NCI-H460 (cell line): ENCODE data around the gene FAM90A26. TPM values are rescaled to one million over a fixed set of nuclear protein-coding genes. Genes with fewer than 3 reads are reported as not detected.
"Not testable (repeated sequence)": the region's sequence is repeated elsewhere in the genome, so short reads cannot be mapped to it uniquely, and the experiment has no call there.

ENCODE experiments used
- DNase-seq: peaks from one replicate; pipeline ENCODE4 v3.0.0-alpha.2; 2016; ENCODE audit warnings: low read depth; ENCODE audit errors: extremely low read depth
- total RNA-seq: library from RNA; depleted of rRNA; stranded (reverse); fragments of >200 nt; shearing (Covaris generic); gene quantifications from 2 replicates; pipeline ENCODE4 v1.2.3, GENCODE V29; 2014; rRNA removed

The FAM90A26 gene
- total RNA-seq, 1 experiment from 2014 or later, result not detected

GRCh38 chr4:9155101-9155886 lies 14.9 kb upstream of the FAM90A26 start:
- DNase-seq, result not testable (repeated sequence)

DNA sequence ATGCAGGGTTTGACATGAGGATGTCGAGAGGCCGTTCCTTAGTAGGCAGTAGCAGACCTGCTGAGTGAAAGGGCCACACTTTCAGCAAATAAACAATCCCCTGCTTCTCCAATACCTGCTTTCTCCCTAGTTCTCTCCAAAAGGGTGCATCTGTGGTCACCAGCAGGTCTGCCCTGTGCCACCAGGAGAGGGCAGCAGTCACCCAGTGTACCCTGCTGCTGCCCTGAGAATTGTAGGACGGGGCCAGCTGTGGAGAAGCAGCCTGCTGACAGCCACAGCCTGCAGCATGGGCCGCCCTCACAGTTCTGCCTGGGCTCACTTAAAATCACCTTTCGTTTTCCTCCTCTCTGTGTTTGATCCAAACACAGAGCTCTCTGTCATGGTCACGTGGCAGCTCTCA lies 11.8 kb upstream of the FAM90A26 start:
- DNase-seq, result not testable (repeated sequence)

DNA sequence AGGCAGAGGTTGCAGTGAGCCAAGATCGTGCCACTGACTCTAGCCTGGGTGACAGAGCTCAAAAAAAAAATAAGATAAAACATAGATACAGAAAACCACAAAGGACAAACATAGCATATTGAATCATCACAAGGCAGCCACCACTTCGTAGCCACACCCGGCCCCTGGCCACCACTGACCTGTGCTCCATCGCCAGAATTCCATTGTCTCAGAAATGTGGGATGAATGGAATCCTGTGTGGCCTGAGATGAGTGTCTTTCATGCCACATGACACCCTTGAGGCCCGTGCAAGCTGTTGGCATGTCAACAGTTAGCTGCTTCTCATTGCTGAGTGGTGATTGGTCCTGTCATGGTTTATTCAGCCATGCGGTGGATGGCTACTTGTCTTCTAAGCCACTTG lies 10.2 kb upstream of the FAM90A26 start:
- not testable (repeated sequence) for DNase-seq

DNA sequence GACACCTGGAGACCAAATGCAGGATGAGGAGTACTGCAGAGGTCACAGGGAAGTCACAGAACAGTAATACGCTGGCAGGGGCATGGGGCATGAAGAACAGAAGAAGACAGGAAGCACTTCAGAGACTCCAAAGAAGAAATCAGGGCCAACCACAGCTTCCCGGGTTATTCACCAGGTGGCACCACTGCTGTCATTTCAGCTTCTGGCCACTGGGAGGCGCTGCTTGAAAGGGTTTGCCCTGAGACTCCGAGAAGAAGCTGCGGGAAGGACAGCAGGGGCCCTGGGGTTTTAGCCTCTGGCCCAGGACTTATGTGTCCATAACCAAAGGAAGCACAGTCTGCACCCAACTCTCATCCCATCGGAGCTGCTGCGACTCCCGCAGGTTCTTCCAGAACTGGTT lies 4.2 kb upstream of the FAM90A26 start:
- not testable (repeated sequence) for DNase-seq

- not testable (repeated sequence) for DNase-seq
These were observed 40.1 kb downstream of the FAM90A26 start, which contains the start of gene USP17L10 for GRCh38 chr4:9210357-9210756. TSS of gene USP17L10 (plus strand) at chr4:9210657. CDS start at chr4:9210657, 0 bp downstream.

DNA sequence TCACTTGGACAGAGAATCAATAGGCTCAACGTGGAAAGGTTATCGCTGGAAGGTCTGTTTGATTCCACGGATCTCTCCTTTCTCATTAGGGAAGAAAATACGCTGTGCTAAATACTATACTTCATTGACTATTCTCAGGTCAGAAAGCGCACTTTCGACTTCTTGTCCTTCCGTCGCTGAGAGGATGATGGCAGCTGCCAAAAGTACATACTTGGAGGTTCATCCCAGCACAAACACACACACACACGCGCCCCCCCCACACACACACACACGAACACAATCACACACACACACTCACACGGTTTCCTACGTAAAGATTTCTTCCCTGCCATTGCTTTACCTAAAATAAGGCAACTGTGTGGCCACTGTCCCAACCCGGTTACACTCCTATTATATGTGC lies 44.5 kb downstream of the FAM90A26 start:
- DNase-seq, result not testable (repeated sequence)

DNA sequence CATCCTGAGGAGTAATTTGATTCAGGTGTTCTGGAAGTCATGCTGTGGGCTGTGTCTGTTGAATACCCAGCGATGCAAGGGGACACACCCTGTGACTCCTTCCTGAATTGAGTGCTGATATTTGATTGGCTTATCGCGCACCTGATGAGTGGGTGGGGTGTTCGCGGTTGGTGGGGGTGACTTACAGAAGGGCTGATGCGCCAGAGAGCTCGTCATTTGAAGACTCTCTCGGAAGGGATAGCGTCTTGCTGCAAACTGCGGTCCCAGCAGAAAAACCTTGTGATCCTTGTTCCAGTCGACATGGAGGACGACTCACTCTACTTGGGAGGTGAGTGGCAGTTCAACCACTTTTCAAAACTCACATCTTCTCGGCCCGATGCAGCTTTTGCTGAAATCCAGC lies 44.9 kb downstream of the FAM90A26 start, which contains the start of gene USP17L11:
USP17L11 (plus strand) TSS at position 301 of the 400 bp plus-strand sequence; CDS start at position 301, 0 bp downstream.
- not testable (repeated sequence) for DNase-seq

DNA sequence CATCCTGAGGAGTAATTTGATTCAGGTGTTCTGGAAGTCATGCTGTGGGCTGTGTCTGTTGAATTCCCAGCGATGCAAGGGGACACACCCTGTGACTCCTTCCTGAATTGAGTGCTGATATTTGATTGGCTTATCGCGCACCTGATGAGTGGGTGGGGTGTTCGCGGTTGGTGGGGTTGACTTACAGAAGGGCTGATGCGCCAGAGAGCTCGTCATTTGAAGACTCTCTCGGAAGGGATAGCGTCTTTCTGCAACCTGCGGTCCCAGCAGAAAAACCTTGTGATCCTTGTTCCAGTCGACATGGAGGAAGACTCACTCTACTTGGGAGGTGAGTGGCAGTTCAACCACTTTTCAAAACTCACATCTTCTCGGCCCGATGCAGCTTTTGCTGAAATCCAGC lies 49.6 kb downstream of the FAM90A26 start, which contains the start of gene USP17L12:
USP17L12 (plus strand) TSS at position 301 of the 400 bp plus-strand sequence; CDS start at position 301, 0 bp downstream.
- DNase-seq, result not testable (repeated sequence)

GRCh38 chr4:9224596-9224995 lies 54.4 kb downstream of the FAM90A26 start, which contains the start of gene USP17L13:
TSS of gene USP17L13 (plus strand) at chr4:9224896. CDS start at chr4:9224896, 0 bp downstream.
- DNase-seq, result not testable (repeated sequence)

Other genes with a start within 250 kb of the FAM90A26 start
- gene USP17L10, start 40.2 kb downstream of the FAM90A26 start, total RNA-seq, result not detected in 2 replicates
- gene USP17L11, start 45.0 kb downstream of the FAM90A26 start, total RNA-seq, result not detected in 2 replicates
- gene USP17L12, start 49.7 kb downstream of the FAM90A26 start, total RNA-seq, result not detected in 2 replicates
- gene USP17L13, start 54.5 kb downstream of the FAM90A26 start, total RNA-seq, result not detected in 2 replicates
- 0.05 TPM in 1 of 2 replicates, not detected in the other for gene USP17L15, start 64.0 kb downstream of the FAM90A26 start, total RNA-seq
- not detected in 2 replicates for gene USP17L17, start 73.5 kb downstream of the FAM90A26 start, total RNA-seq
- not detected in 2 replicates for gene USP17L18, start 78.2 kb downstream of the FAM90A26 start, total RNA-seq
- not detected in 2 replicates for gene USP17L19, start 83.0 kb downstream of the FAM90A26 start, total RNA-seq
- gene USP17L20, start 87.7 kb downstream of the FAM90A26 start, total RNA-seq, result not detected in 2 replicates
- not detected in 2 replicates for gene USP17L21, start 92.5 kb downstream of the FAM90A26 start, total RNA-seq
- not detected in 2 replicates for gene USP17L22, start 97.2 kb downstream of the FAM90A26 start, total RNA-seq
- gene USP17L24, start 154.8 kb downstream of the FAM90A26 start, total RNA-seq, result not detected in 2 replicates
- gene USP17L25, start 159.5 kb downstream of the FAM90A26 start, total RNA-seq, result not detected in 2 replicates
- gene USP17L26, start 164.2 kb downstream of the FAM90A26 start, total RNA-seq, result not detected in 2 replicates
- gene USP17L5, start 169.0 kb downstream of the FAM90A26 start, total RNA-seq, result not detected in 2 replicates
- not detected in 2 replicates for gene USP17L27, start 173.7 kb downstream of the FAM90A26 start, total RNA-seq
- not detected in 2 replicates for gene USP17L28, start 178.5 kb downstream of the FAM90A26 start, total RNA-seq
- gene USP17L29, start 183.2 kb downstream of the FAM90A26 start, total RNA-seq, result not detected in 2 replicates
- gene USP17L30, start 192.7 kb downstream of the FAM90A26 start, total RNA-seq, result not detected in 2 replicates